ENCODE results near the gene MAEA. TPM values are rescaled to one million over a fixed set of nuclear protein-coding genes. Genes with fewer than 3 reads are reported as not detected.

Gene MAEA
- total RNA-seq, 1 donor from 2014 or later: 56.3 TPM

DNA sequence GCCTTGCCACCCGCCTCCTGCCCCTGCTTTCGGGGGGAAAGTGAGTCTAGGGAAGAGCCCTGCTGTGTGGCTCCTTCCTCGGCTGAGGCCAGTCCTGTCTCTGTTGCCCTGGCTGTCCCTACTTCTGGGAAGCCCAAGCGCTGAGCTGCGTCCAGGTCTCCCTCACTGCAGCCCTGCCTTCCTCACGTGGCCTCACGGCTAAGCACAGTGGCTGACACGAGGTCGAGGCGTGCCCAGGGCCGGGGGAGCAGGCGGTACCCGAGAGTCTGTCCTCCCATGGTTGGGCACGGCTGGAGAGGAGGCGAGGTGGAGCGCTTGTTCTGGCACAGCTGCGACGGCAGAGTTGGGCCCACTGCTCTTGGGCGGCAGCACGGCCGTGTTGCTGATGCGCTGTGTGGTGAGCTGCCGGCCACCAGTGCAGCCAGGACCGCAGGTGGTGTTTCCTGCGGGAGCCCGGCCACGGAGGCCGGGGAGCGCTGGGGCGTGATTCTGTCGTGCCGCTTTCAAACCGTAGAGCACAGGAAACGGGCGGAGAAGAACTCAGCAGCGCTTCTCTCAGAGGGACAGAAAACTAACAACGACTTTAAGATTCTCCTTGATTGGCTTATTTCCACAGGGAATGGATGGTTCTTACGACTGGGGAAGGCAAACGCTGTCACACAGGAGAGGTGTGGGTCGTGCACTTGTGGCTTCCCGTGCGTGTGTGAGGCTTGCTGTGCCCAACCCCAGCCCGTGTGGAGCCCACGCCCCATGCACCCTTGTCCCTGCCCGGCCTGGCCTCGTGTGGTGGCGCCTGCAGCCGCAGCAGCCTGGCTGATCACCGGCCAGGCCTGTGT lies 21.3 kb downstream of the MAEA start:
- no peak overlapping the region for H3K27ac Mint-ChIP-seq (ENCODE audit: unreplicated experiment)
- TF ChIP-seq, protein P1, sequence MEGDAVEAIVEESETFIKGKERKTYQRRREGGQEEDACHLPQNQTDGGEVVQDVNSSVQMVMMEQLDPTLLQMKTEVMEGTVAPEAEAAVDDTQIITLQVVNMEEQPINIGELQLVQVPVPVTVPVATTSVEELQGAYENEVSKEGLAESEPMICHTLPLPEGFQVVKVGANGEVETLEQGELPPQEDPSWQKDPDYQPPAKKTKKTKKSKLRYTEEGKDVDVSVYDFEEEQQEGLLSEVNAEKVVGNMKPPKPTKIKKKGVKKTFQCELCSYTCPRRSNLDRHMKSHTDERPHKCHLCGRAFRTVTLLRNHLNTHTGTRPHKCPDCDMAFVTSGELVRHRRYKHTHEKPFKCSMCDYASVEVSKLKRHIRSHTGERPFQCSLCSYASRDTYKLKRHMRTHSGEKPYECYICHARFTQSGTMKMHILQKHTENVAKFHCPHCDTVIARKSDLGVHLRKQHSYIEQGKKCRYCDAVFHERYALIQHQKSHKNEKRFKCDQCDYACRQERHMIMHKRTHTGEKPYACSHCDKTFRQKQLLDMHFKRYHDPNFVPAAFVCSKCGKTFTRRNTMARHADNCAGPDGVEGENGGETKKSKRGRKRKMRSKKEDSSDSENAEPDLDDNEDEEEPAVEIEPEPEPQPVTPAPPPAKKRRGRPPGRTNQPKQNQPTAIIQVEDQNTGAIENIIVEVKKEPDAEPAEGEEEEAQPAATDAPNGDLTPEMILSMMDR (IDR thresholded peaks at IDR 0.05): no peak

DNA sequence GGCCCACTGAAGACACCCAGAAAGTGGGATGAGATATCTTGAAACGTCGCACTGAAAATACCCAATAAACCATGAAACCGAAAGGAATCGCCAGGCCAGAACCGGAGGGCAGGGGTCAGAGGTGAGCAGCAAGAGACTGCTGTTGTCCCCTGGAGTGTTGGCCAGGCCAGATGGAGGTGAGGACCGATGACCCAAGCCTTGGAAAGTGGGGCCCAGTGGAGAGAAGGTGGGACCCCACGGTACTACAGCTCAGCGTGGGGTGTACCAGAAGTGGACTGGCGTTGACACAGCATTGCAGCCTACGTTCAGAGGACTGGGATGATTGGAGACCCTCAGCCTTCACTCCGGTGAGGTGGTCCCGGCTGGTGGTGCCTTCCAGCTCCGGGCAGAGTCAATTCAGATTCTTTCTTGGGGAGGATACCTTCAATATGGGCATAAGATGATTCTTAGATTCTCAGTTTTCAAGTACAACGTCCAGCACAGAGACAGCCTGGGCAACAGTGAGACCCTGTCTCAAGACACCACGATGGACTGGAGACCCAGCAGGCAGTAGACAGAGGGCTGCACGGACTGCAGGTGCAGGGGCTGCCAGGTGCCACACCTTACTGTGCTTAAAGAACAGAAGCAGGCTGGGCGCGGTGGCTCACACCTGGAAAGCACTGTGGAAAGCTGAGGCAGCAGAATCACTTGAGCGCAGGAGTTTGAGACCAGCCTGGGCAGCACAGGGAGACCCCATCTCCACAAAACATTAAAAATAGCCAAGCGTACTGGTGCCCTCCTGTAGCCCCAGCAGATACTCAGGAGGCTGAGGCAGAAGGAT lies 23.3 kb downstream of the MAEA start:
- DNase-seq (ENCODE audit: low spot score): peak; percentile 77
- H3K27ac Mint-ChIP-seq (ENCODE audit: unreplicated experiment): no peak overlapping the region
- no peak overlapping the region for H3K4me3 Mint-ChIP-seq (ENCODE audit: unreplicated experiment)
- peaks cover 21% of the 10 kb centered on the region for H3K36me3 Mint-ChIP-seq (ENCODE audit: low read depth)
- H3K4me1 Mint-ChIP-seq (ENCODE audit: low read depth): peaks cover 24% of the 10 kb centered on the region
- TF ChIP-seq, protein P1 (IDR thresholded peaks at IDR 0.05): no peak
- H3K27me3 Mint-ChIP-seq (ENCODE audit: low read depth): no peaks in the 10 kb centered on the region
- H3K9me3 Mint-ChIP-seq (ENCODE audit: low read depth): no peaks in the 10 kb centered on the region

More for the DNA sequence above, 21.3 kb downstream of the MAEA start:
- no peak for DNase-seq (ENCODE audit: low spot score)
- Mint-ChIP-seq H3K36me3 (ENCODE audit: low read depth) (peaks cover 17% of the 10 kb centered on the region), H3K4me3 (ENCODE audit: unreplicated experiment) (no peak overlapping the region), H3K9me3 (ENCODE audit: low read depth) (no peaks in the 10 kb centered on the region), H3K4me1 (ENCODE audit: low read depth) (peaks cover 24% of the 10 kb centered on the region), H3K27me3 (ENCODE audit: low read depth) (no peaks in the 10 kb centered on the region)

DNA sequence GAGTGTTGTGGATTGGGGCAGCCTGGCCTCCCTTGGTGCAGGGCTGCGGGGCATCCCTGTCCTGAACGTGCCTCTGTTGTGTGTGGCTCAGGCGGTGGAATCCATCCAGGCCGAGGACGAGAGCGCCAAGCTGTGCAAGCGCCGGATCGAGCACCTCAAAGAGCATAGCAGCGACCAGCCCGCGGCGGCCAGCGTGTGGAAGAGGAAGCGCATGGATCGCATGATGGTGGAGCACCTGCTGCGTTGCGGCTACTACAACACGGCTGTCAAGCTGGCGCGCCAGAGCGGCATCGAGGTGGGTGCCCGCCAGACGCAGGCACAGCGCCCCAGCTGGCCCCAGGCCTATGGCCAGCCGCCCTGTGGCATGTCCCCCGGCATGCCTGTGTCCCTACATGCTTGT lies 25.6 kb downstream of the MAEA start:
- H3K27me3 Mint-ChIP-seq (ENCODE audit: low read depth): no peaks in the 10 kb centered on the region
- peak; percentile 87 for DNase-seq (ENCODE audit: low spot score)
- peaks cover 2% of the 10 kb centered on the region for H3K4me1 Mint-ChIP-seq (ENCODE audit: low read depth)
- no peak overlapping the region for H3K4me3 Mint-ChIP-seq (ENCODE audit: unreplicated experiment)
- H3K36me3 Mint-ChIP-seq (ENCODE audit: low read depth): peaks cover 28% of the 10 kb centered on the region
- H3K27ac Mint-ChIP-seq (ENCODE audit: unreplicated experiment): no peak overlapping the region
- TF ChIP-seq, protein P1 (IDR thresholded peaks at IDR 0.05): no peak
- no peaks in the 10 kb centered on the region for H3K9me3 Mint-ChIP-seq (ENCODE audit: low read depth)

GRCh38 chr4:1315836-1316536 lies 26.3 kb downstream of the MAEA start:
- H3K27me3 Mint-ChIP-seq (ENCODE audit: low read depth): no peaks in the 10 kb centered on the region
- no peaks in the 10 kb centered on the region for H3K4me1 Mint-ChIP-seq (ENCODE audit: low read depth)
- TF ChIP-seq, protein P1 (IDR thresholded peaks at IDR 0.05): no peak
- no peaks in the 10 kb centered on the region for H3K9me3 Mint-ChIP-seq (ENCODE audit: low read depth)
- peak; percentile 91 for DNase-seq (ENCODE audit: low spot score)
- H3K27ac Mint-ChIP-seq (ENCODE audit: unreplicated experiment): no peak overlapping the region
- H3K36me3 Mint-ChIP-seq (ENCODE audit: low read depth): peaks cover 28% of the 10 kb centered on the region
- H3K4me3 Mint-ChIP-seq (ENCODE audit: unreplicated experiment): no peak overlapping the region

All from chondrocyte (in vitro differentiated cells).